HEK293 (cell line): Measurements from ENCODE around the gene ARF3.

ENCODE experiments used
- HOXA7 ChIP-seq: sonication (generic); formaldehyde crosslinking; IDR thresholded peaks from 2 replicates; pipeline ENCODE4 v1.8.1; 2022; ENCODE audit warnings: missing genetic modification reagents, borderline replicate concordance
- KLF10 ChIP-seq: fragments of 450-650 bp; IDR thresholded peaks from 2 replicates; pipeline ENCODE4 v1.5.1; 2018; ENCODE audit warnings: missing biosample characterization, mild to moderate bottlenecking, missing genetic modification characterization
- SALL2 ChIP-seq: fragments of 450-650 bp; formaldehyde crosslinking; IDR thresholded peaks from 2 replicates; pipeline ENCODE4 v1.5.0; 2017; ENCODE audit warnings: missing biosample characterization, mild to moderate bottlenecking, missing genetic modification characterization, borderline replicate concordance
- ZNF24 ChIP-seq: fragments of 450-650 bp; formaldehyde crosslinking; IDR thresholded peaks from 2 replicates; pipeline ENCODE4 v1.5.1; 2016; ENCODE audit warnings: missing biosample characterization, missing genetic modification characterization
- ZNF571 ChIP-seq: fragments of 450-650 bp; formaldehyde crosslinking; IDR thresholded peaks from 2 replicates; pipeline ENCODE4 v1.5.0; 2017; ENCODE audit warnings: missing biosample characterization, missing genetic modification characterization
- TF ChIP-seq, protein P1 (sequence below): fragments of 450-650 bp; formaldehyde crosslinking; IDR thresholded peaks from 2 replicates; pipeline ENCODE4 v1.5.1; 2016; ENCODE audit warnings: missing biosample characterization, missing genetic modification characterization
- TF ChIP-seq, protein P2 (sequence below): fragments of 450-650 bp; formaldehyde crosslinking; optimal IDR thresholded peaks from 2 replicates; pipeline ENCODE3; 2016; ENCODE audit warnings: missing biosample characterization, mild to moderate bottlenecking, missing genetic modification characterization
- TF ChIP-seq, protein P3 (sequence below): fragments of 450-650 bp; formaldehyde crosslinking; IDR thresholded peaks from 2 replicates; pipeline ENCODE4 v1.5.1; 2016; ENCODE audit warnings: missing biosample characterization, missing genetic modification characterization
- TF ChIP-seq, protein P4 (sequence below): fragments of 450-650 bp; formaldehyde crosslinking; IDR thresholded peaks from 2 replicates; pipeline ENCODE4 v1.5.1; 2016; ENCODE audit warnings: missing biosample characterization, missing genetic modification characterization
- TF ChIP-seq, protein P5 (sequence below): fragments of 450-650 bp; formaldehyde crosslinking; IDR thresholded peaks from 2 replicates; pipeline ENCODE4 v1.5.1; 2016; ENCODE audit warnings: missing biosample characterization, missing genetic modification characterization

DNA sequence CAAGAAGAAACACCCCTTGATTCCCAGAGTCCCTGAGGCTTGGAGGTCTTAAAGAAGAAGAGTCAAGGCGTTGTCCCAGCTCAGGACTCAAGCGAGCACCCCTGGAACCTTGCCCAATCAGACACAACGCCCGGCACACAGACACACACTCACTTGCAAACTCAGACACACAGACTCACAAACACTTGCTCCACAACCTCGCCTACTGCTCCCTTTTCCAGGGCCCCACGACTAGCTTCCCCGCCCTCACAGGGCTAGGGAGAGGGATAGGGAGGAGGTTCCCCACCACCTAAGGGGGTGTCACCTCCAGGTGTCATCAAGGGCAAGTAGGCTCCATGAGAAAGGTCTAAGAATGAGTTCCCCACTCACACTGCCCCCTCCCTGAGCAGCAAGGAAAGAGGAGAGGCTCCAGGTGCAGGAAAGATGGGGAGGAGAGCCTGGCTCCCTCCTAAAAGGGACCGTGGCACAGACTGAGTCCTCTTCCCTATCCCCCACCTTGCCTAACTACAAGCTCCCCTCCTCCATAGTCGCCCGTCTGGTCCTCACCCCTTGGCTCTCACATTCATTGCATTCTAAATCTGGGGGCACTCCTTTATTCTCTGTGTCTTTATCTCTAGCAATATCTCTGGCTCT lies 13.5 kb upstream of the ARF3 start:
- no peak for TF ChIP-seq HOXA7 (CRISPR knock-in tag)
- TF ChIP-seq, protein P1, sequence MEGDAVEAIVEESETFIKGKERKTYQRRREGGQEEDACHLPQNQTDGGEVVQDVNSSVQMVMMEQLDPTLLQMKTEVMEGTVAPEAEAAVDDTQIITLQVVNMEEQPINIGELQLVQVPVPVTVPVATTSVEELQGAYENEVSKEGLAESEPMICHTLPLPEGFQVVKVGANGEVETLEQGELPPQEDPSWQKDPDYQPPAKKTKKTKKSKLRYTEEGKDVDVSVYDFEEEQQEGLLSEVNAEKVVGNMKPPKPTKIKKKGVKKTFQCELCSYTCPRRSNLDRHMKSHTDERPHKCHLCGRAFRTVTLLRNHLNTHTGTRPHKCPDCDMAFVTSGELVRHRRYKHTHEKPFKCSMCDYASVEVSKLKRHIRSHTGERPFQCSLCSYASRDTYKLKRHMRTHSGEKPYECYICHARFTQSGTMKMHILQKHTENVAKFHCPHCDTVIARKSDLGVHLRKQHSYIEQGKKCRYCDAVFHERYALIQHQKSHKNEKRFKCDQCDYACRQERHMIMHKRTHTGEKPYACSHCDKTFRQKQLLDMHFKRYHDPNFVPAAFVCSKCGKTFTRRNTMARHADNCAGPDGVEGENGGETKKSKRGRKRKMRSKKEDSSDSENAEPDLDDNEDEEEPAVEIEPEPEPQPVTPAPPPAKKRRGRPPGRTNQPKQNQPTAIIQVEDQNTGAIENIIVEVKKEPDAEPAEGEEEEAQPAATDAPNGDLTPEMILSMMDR: no peak
- TF ChIP-seq SALL2 (tag by site-specific recombination): no peak
- no peak for TF ChIP-seq KLF10 (tag by site-specific recombination)
- TF ChIP-seq, protein P2, sequence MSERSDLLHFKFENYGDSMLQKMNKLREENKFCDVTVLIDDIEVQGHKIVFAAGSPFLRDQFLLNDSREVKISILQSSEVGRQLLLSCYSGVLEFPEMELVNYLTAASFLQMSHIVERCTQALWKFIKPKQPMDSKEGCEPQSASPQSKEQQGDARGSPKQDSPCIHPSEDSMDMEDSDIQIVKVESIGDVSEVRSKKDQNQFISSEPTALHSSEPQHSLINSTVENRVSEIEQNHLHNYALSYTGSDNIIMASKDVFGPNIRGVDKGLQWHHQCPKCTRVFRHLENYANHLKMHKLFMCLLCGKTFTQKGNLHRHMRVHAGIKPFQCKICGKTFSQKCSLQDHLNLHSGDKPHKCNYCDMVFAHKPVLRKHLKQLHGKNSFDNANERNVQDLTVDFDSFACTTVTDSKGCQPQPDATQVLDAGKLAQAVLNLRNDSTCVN (tag by site-specific recombination): no peak
- TF ChIP-seq, protein P3, sequence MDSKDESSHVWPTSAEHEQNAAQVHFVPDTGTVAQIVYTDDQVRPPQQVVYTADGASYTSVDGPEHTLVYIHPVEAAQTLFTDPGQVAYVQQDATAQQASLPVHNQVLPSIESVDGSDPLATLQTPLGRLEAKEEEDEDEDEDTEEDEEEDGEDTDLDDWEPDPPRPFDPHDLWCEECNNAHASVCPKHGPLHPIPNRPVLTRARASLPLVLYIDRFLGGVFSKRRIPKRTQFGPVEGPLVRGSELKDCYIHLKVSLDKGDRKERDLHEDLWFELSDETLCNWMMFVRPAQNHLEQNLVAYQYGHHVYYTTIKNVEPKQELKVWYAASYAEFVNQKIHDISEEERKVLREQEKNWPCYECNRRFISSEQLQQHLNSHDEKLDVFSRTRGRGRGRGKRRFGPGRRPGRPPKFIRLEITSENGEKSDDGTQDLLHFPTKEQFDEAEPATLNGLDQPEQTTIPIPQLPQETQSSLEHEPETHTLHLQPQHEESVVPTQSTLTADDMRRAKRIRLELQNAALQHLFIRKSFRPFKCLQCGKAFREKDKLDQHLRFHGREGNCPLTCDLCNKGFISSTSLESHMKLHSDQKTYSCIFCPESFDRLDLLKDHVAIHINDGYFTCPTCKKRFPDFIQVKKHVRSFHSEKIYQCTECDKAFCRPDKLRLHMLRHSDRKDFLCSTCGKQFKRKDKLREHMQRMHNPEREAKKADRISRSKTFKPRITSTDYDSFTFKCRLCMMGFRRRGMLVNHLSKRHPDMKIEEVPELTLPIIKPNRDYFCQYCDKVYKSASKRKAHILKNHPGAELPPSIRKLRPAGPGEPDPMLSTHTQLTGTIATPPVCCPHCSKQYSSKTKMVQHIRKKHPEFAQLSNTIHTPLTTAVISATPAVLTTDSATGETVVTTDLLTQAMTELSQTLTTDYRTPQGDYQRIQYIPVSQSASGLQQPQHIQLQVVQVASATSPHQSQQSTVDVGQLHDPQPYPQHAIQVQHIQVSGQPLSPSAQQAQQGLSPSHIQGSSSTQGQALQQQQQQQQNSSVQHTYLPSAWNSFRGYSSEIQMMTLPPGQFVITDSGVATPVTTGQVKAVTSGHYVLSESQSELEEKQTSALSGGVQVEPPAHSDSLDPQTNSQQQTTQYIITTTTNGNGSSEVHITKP (tag by site-specific recombination): no peak
- TF ChIP-seq, protein P4, sequence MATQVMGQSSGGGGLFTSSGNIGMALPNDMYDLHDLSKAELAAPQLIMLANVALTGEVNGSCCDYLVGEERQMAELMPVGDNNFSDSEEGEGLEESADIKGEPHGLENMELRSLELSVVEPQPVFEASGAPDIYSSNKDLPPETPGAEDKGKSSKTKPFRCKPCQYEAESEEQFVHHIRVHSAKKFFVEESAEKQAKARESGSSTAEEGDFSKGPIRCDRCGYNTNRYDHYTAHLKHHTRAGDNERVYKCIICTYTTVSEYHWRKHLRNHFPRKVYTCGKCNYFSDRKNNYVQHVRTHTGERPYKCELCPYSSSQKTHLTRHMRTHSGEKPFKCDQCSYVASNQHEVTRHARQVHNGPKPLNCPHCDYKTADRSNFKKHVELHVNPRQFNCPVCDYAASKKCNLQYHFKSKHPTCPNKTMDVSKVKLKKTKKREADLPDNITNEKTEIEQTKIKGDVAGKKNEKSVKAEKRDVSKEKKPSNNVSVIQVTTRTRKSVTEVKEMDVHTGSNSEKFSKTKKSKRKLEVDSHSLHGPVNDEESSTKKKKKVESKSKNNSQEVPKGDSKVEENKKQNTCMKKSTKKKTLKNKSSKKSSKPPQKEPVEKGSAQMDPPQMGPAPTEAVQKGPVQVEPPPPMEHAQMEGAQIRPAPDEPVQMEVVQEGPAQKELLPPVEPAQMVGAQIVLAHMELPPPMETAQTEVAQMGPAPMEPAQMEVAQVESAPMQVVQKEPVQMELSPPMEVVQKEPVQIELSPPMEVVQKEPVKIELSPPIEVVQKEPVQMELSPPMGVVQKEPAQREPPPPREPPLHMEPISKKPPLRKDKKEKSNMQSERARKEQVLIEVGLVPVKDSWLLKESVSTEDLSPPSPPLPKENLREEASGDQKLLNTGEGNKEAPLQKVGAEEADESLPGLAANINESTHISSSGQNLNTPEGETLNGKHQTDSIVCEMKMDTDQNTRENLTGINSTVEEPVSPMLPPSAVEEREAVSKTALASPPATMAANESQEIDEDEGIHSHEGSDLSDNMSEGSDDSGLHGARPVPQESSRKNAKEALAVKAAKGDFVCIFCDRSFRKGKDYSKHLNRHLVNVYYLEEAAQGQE (tag by site-specific recombination): no peak
- TF ChIP-seq, protein P5, sequence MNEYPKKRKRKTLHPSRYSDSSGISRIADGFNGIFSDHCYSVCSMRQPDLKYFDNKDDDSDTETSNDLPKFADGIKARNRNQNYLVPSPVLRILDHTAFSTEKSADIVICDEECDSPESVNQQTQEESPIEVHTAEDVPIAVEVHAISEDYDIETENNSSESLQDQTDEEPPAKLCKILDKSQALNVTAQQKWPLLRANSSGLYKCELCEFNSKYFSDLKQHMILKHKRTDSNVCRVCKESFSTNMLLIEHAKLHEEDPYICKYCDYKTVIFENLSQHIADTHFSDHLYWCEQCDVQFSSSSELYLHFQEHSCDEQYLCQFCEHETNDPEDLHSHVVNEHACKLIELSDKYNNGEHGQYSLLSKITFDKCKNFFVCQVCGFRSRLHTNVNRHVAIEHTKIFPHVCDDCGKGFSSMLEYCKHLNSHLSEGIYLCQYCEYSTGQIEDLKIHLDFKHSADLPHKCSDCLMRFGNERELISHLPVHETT (tag by site-specific recombination): no peak
- TF ChIP-seq ZNF24 (tag by site-specific recombination): no peak
- no peak for TF ChIP-seq ZNF571 (tag by site-specific recombination)
